GM12892 (cell line): ENCODE data around the gene MIER2.
"Not testable (repeated sequence)": the region's sequence is repeated elsewhere in the genome, so short reads cannot be mapped to it uniquely, and the experiment has no call there.

Experiments
- DNase-seq: peaks from one replicate; pipeline ENCODE4 v3.0.0; 2011; ENCODE audit not compliant: insufficient read length
- FAIRE-seq: peaks from 2 replicates; lab custom pipeline; 2011; peaks lifted over from hg19 to GRCh38; lab: Jason Lieb, UNC
- POLR2A ChIP-seq: IDR thresholded peaks from 2 replicates; pipeline ENCODE4 v1.6.1; 2011; ENCODE audit warnings: low read depth, low read length, control low read depth
- POLR2AphosphoS5 ChIP-seq: IDR thresholded peaks from 2 replicates; pipeline ENCODE4 v1.6.1; 2011; ENCODE audit warnings: low read depth, low read length, control low read depth
- TAF1 ChIP-seq: IDR thresholded peaks from 2 replicates; pipeline ENCODE4 v1.6.1; 2011; ENCODE audit warnings: low read depth, mild to moderate bottlenecking, control low read depth, low read length, borderline replicate concordance

MIER2 gene

DNA sequence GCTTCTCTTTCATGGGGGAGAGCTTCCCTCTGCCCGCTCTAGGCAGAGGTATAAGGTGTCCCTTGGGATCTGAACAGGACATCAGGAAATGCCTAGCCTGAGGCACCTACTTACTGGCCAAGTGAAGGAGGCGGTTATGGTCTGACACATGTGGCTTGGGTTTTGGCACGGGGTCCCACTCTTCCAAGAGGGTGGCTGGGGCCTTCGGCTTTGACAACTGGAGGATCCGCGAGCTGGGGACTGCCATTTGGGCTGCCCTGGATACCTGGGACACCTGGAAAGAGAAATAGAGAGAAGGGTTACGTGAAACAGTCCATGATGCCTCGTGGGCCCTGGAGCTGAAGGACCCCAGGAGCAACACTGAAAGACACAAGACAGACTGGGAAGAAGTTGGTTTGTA lies 22.4 kb upstream of the MIER2 start:
- FAIRE-seq (no peak), DNase-seq (no peak)
- TF ChIP-seq TAF1 (no peak), POLR2A (no peak), POLR2AphosphoS5 (no peak)

DNA sequence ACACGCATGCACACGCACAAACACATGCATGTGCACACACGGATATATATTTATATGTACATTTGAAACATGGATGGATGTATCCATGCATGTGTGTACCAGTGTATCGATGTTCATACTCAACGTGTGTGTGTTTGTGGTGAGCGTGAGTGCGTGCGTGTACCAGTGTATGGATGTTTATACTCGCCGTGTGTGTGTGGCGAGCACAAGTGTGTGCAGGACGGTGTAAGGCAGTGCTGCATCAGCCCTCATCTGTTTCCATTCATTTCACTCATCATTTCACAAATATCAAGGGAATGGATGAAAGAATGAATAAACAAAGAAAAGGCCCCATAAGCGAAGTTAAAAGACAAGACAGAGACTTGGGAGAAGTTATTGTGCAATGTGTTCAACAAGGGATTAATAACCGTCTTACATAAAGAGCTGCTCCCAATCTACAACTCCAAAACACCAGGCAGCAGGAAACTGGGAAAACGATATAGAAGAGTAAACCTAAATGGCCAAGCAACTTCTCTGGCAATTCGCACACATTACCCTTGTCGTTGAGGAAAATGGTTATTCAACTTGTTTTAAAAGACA lies 21.7 kb upstream of the MIER2 start:
- FAIRE-seq (no peak), DNase-seq (no peak)
- TF ChIP-seq POLR2AphosphoS5, result no peak
- TF ChIP-seq TAF1, result no peak
- TF ChIP-seq POLR2A, result no peak

DNA sequence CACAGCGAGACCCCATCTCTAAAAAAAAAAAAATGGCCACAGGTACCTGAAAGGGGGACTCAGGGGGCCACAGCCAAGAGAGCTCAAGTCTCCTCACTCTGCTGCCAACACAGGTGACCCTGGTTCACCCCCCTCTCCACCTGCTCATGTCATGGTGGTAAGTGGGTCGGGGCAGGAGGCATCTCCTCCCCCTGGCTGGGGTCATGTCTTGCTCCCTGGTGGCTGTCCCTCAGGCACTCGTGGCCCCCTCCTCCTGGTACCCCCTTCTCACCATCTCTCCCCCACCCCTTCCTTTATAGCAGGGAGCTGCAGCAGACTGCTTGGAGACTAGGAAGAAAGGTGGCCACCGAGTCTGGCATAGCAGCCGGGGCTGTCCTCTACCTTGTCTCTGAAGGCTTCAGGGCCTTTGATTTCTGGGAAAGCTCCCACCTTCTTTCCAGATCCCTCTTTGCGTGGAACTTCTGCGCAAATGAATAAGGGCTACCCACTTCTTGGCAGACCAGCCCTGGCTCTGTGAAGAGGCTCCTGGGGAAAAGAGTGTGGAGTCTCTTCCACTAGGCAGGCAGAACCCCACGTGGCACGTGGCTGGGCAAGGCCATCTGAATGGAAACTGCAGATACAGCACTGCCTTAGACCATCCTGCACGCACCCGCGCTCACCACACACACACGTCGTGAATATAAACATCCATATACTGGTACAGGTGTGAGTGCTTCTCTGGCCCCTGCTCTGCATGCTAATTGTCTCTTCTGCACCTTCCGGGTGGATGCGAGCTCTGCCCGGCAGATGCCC lies 20.1 kb upstream of the MIER2 start:
- TF ChIP-seq POLR2A (no peak), POLR2AphosphoS5 (no peak), TAF1 (no peak)
- no peak for FAIRE-seq
- no peak for DNase-seq

DNA sequence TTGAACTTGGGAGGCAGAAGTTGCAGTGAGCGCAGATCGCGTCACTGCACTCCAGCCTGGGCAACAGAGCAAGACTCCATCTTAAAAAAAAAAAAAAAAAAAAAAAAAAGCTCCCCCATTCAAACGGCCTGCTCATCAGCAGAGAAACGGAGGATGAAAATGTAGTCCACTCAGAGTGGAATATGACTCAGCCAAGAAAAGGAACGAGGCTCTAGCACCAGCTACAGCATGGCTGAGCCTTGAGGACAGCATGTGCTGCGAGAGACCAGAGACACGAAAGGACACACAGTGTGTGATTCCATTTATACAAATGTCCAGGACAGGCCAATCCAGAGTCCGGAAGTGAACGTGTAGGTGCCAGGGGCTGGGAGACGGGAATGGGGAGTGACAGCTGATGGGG lies 18.1 kb upstream of the MIER2 start:
- DNase-seq (no peak), FAIRE-seq (no peak)
- TF ChIP-seq POLR2AphosphoS5 (no peak), POLR2A (no peak), TAF1 (no peak)

DNA sequence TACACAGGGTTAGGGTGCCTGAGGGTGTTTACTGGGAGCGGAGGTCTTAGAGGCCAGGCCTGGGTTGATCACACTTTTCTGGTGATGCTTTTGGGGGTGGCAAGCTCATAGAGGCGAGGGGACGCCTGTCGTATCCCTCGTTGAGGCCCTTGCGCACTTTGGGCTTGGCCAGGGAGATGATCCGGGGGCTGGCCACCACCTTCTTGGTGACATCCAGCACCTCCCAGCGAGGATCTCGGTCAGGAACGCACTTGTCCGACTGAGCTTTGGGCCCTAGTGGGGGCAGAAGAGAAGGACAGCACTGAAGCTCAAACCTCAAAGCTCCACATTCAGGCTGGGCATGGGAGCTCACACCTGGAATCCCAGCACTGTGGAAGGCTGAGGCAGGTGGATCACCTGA lies 17.6 kb upstream of the MIER2 start:
- FAIRE-seq (no peak), DNase-seq (no peak)
- TF ChIP-seq POLR2A (no peak), POLR2AphosphoS5 (no peak), TAF1 (no peak)

DNA sequence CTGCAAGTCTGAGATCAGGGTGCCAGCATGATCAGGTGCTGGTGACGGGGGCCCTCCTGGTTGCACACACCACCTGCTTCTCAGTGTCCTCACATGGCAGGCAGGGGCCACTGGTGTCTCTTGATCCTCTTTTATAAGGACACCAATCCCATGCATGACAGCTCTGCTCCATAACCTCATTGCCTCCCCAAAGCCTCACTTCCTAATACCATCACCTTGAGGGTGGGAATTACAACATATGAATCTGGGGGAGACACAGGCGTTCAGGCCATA lies 15.0 kb upstream of the MIER2 start:
- TF ChIP-seq POLR2A (no peak), TAF1 (no peak)
- FAIRE-seq (no peak), DNase-seq (no peak)

DNA sequence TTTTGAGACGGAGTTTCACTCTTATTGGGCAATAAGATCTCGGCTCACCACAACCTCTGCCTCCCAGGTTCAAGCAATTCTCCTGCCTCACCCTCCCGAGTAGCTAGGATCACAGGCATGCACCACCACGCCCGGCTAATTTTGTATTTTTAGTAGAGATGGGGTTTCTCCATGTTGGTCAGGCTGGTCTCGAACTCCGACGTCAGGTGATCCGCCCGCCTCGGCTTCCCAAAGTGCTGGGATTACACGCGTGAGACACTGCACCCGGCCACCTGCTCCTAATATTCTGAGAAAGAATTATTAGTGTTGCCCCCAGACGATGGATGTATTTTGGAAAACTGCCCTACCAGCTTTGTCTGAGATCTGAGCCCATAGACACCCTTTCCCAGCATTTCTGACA lies 10.9 kb upstream of the MIER2 start:
- not testable (repeated sequence) for DNase-seq, FAIRE-seq

DNA sequence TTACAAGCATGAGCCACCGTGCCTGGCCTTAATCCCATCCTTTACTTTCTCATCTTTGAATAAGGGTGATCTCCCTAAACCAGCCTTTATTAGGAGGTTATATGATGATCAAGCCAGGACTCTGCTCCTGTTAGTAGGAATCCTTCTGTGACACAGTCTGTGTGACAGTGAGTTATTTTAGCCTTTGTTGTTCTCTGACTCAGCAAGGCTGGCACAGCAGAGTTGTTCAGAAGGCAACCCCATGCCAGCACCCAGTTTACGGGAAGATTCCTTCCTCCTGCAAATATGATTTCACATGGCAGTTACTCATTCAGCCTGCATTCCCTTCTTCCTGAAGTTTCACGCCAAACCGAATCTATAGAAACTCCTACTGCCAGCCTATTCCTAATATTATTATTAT lies 10.5 kb upstream of the MIER2 start:
- TF ChIP-seq POLR2AphosphoS5, result no peak
- no peak for FAIRE-seq
- no peak for DNase-seq

DNA sequence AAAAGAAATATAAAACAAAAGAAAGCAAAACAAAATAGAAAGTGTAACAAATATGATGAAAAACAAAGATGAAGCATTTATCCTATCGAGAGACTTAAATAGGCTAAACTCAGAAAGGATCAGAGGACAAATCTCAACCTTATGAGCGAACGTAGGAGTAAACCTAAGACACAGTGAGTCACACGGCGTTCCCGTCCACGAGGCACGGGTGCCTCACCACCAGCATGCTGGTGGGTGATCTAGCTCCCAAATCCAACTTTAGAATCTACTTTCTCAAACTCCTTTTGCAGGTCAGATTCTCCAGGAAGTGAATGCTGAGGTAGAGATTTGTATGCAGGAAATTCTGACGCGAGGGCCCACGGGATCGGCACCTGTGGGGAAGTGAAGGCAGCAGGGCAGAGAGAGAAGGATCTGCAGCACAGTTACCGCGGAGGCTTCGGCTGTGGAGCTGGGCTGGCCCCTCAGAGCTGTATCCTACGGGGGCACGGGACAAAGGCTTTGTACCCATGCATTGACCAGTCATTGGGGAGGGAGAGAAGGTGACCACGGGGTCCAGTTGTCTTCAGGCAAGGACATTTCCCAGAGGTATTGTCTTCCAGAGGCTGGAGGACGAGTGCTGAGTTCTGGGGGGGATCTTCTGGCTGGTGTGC lies 7.5 kb upstream of the MIER2 start:
- TF ChIP-seq POLR2AphosphoS5 (no peak), POLR2A (no peak), TAF1 (no peak)
- DNase-seq, result no peak
- no peak for FAIRE-seq

DNA sequence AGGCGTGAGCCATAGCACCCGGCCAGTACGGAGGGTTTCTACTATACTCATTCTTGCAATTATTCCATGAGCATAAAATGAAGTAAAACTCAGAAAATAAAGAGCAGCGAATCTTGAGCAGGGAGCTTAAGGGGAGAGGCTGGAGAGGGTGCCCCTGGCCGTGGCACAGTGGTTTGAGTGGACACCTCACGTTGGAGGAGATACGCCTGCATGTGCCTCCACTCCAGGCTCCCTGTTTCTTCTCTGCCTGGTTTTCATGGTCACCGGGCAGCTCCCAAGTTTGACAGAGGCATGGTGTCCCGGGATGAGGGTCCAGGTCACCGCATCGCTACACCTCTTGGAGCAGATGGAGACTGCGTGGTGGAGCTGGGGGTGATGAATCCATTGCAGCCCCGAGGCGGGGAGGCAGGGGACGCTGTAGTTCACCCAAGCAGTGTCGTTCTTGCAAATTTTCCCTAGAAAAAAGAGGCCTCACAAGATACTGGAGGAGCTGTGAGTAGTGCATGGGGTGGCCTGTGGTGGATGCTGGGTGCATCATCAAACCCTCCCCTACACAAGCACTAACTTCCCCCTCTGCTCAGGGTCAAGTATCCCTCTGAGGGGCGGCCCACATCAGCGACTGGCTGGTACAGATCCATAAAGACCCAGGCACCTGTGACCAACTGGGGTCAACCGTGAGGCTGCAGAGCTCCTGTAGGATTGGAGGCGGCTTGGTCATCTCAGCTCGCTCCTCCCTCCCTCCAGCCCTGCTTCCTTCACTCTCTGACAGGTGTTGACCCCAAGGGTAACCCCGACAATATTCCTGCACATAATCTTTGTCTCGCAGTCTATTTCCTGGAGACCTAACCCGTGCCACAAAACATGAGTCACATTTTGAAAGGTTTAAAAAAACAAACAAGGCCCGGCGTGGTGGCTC lies 3.6 kb upstream of the MIER2 start:
- no peak for FAIRE-seq
- TF ChIP-seq TAF1, result no peak
- no peak for TF ChIP-seq POLR2AphosphoS5
- TF ChIP-seq POLR2A, result no peak

DNA sequence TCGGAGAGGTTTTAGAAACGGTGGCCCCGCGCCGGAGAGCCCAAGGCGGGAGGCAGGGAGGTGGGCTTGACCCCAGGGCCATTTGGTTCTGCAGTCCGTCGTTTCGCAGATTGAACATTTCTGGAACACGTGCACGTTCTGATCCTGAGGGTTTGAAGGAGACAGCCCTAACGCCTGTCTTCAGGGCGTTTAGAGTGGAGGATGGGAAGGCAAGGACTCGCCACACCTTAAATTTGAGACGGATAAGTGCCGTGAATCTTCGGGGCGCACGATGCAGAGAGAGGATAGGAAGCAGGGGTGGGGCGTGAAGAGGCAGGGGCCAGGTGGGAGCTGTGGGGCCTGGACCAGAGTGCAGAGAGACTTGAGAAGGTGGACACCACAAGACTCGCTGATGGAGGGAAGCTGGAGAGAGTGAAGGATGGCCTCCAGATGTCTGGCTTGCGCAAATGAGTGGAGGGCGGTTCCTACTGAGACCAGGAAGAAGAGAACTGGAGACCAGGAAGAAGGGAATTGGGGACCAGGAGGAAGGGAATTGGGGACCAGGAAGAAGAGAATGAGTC lies 804 bp upstream of the MIER2 start:
- FAIRE-seq (no peak), DNase-seq (no peak)
- TF ChIP-seq POLR2AphosphoS5 (no peak), TAF1 (no peak), POLR2A (no peak)

More for the DNA sequence above, 3.6 kb upstream of the MIER2 start:
- no peak for DNase-seq
